MM.1S (cell line): ENCODE results near the gene SLIT1.

Experiments used
- DNase-seq: peaks from one replicate; pipeline ENCODE4 v3.0.0-alpha.2; 2015
- H2AFZ ChIP-seq: fragments of 300-600 bp; sonication (generic); 2 replicates; pipeline ENCODE4 v1.6.0; 2016; ENCODE audit warnings: antibody characterized with exemption, low read length
- H3F3A ChIP-seq: fragments of 300-600 bp; sonication (generic); 2 replicates; pipeline ENCODE4 v1.6.1; 2016; ENCODE audit warnings: mild to moderate bottlenecking, antibody characterized with exemption, low read length, moderate library complexity, mixed read lengths; ENCODE audit not compliant: insufficient read depth
- H3K27ac ChIP-seq: fragments of 300-600 bp; sonication (generic); 2 replicates; pipeline ENCODE4 v1.5.1; 2016; ENCODE audit warnings: mild to moderate bottlenecking, low read length
- H3K27me3 ChIP-seq: fragments of 300-600 bp; sonication (generic); replicated peaks from 2 replicates; pipeline ENCODE4 v1.6.0; 2016; ENCODE audit warnings: low read length; ENCODE audit not compliant: insufficient read depth
- H3K36me3 ChIP-seq: fragments of 300-600 bp; sonication (generic); replicated peaks from 2 replicates; pipeline ENCODE4 v1.6.1; 2016; ENCODE audit warnings: mild to moderate bottlenecking, low read length, mixed read lengths; ENCODE audit not compliant: insufficient read depth
- H3K4me1 ChIP-seq: fragments of 300-600 bp; sonication (generic); 2 replicates; pipeline ENCODE4 v1.6.1; 2016; ENCODE audit warnings: low read length, mixed read lengths
- H3K4me2 ChIP-seq: fragments of 300-600 bp; sonication (generic); 2 replicates; pipeline ENCODE4 v1.6.0; 2016; ENCODE audit warnings: low read depth, low read length
- H3K4me3 ChIP-seq: fragments of 300-600 bp; sonication (generic); 2 replicates; pipeline ENCODE4 v1.5.1; 2016; ENCODE audit warnings: low read length, mixed read lengths
- H3K79me2 ChIP-seq: fragments of 300-600 bp; sonication (generic); 2 replicates; pipeline ENCODE4 v1.6.1; 2016; ENCODE audit warnings: mixed run types, low read length, mixed read lengths
- H3K9ac ChIP-seq: fragments of 300-600 bp; sonication (generic); 2 replicates; pipeline ENCODE4 v1.6.1; 2016; ENCODE audit warnings: low read length, mixed read lengths
- H3K9me2 ChIP-seq: fragments of 300-600 bp; sonication (generic); replicated peaks from 2 replicates; pipeline ENCODE4 v1.6.1; 2016; ENCODE audit warnings: mild to moderate bottlenecking, low read length, mixed read lengths; ENCODE audit not compliant: insufficient read depth
- H3K9me3 ChIP-seq: fragments of 300-600 bp; sonication (generic); replicated peaks from 2 replicates; pipeline ENCODE4 v1.6.1; 2016; ENCODE audit warnings: mild to moderate bottlenecking, low read length, mixed read lengths; ENCODE audit not compliant: insufficient read depth
- H4K20me1 ChIP-seq: fragments of 300-600 bp; sonication (generic); 2 replicates; pipeline ENCODE4 v1.6.1; 2016; ENCODE audit warnings: mild to moderate bottlenecking, low read length, moderate library complexity, mixed read lengths; ENCODE audit not compliant: insufficient read depth
- EZH2 ChIP-seq: fragments of 300-600 bp; sonication (generic); optimal IDR thresholded peaks from 2 replicates; pipeline ENCODE3; 2017; ENCODE audit warnings: low read depth, mild to moderate bottlenecking, antibody characterized with exemption, low read length, mixed read lengths
- EZH2phosphoT487 ChIP-seq: fragments of 300-600 bp; sonication (generic); IDR thresholded peaks from 2 replicates; pipeline ENCODE4 v1.6.1; 2018; ENCODE audit warnings: antibody characterized with exemption, low read length
- TF ChIP-seq, protein P1 (sequence below): fragments of 300-600 bp; sonication (generic); IDR thresholded peaks from 2 replicates; pipeline ENCODE4 v1.5.1; 2016; ENCODE audit warnings: antibody characterized with exemption, low read length, mixed read lengths

Gene SLIT1

DNA sequence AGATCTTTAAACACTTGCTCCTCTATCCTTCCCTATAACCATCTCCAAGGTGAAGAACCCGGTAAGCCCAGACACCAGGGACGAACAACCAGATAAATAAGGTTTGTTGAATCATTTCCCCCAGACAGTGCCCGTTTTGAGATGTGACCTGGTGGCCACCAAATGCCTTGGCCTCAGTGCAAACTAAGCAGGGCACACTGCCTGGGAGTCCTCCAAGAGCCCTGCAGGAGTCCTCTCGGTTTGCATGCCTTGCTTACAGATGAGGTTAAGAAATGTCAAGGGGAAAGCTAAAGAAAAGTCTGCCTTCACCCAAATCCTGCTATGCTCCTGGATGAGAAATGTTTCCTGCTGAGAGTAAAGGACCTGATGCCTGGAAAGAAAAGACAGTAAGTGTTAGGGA, 31.6 kb downstream of the SLIT1 start:
- TF ChIP-seq EZH2 (no peak), EZH2phosphoT487 (no peak)
- TF ChIP-seq, protein P1, sequence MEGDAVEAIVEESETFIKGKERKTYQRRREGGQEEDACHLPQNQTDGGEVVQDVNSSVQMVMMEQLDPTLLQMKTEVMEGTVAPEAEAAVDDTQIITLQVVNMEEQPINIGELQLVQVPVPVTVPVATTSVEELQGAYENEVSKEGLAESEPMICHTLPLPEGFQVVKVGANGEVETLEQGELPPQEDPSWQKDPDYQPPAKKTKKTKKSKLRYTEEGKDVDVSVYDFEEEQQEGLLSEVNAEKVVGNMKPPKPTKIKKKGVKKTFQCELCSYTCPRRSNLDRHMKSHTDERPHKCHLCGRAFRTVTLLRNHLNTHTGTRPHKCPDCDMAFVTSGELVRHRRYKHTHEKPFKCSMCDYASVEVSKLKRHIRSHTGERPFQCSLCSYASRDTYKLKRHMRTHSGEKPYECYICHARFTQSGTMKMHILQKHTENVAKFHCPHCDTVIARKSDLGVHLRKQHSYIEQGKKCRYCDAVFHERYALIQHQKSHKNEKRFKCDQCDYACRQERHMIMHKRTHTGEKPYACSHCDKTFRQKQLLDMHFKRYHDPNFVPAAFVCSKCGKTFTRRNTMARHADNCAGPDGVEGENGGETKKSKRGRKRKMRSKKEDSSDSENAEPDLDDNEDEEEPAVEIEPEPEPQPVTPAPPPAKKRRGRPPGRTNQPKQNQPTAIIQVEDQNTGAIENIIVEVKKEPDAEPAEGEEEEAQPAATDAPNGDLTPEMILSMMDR = no peak
- Histone ChIP-seq H3K27me3 (no peaks in the 10 kb centered on the region), H3K27ac (no peak overlapping the region), H3K4me3 (no peak overlapping the region), H3K9me2 (no peaks in the 10 kb centered on the region), H3K36me3 (no peaks in the 10 kb centered on the region), H3K4me2 (no peak overlapping the region), H3F3A (peaks cover 14% of the 10 kb centered on the region), H4K20me1 (no peaks in the 10 kb centered on the region), H3K79me2 (no peaks in the 10 kb centered on the region), H3K9me3 (no peaks in the 10 kb centered on the region), H3K4me1 (peaks cover 16% of the 10 kb centered on the region), H2AFZ (no peak overlapping the region), H3K9ac (no peak overlapping the region)
- no peak for DNase-seq

DNA sequence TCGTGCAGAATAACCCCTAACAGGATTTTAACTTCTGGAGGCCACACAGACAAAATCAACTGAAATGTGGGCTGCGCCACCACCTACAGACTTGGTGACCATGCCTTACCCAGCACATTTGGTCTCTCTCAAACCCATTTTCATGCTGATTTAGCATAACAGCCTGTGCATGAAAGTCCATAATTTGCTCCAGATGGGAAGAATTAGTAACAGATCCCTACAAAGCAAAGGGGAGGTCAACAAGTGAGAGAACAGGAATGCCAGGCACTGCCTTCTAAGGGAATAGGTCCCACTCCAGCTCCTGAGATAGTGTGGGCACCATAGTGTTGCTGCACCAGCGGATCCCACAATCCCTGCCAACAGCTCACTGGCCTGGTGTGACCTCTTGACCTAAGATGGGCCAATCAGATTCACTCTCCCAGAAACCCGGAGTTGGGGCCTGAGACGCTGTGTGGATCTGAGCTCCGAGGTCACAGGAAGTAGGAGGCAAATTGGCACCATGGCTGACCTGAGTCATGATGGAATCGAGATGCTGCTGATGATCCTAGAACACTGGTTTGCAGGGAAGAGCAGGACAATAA, 32.4 kb downstream of the SLIT1 start:
- no peak for DNase-seq
- no peak overlapping the region for H3K4me3 ChIP-seq
- H3K9ac ChIP-seq = no peak overlapping the region
- H3K4me1 ChIP-seq = peaks cover 16% of the 10 kb centered on the region
- no peak overlapping the region for H3K27ac ChIP-seq
- H3K36me3 ChIP-seq = no peaks in the 10 kb centered on the region
- no peak overlapping the region for H2AFZ ChIP-seq
- H3F3A ChIP-seq = peaks cover 14% of the 10 kb centered on the region
- H3K4me2 ChIP-seq = no peak overlapping the region
- TF ChIP-seq, protein P1 = no peak
- no peak for TF ChIP-seq EZH2
- no peak for TF ChIP-seq EZH2phosphoT487
- H3K79me2 ChIP-seq = no peaks in the 10 kb centered on the region
- no peaks in the 10 kb centered on the region for H3K9me2 ChIP-seq
- no peaks in the 10 kb centered on the region for H3K27me3 ChIP-seq
- no peaks in the 10 kb centered on the region for H3K9me3 ChIP-seq
- no peaks in the 10 kb centered on the region for H4K20me1 ChIP-seq

DNA sequence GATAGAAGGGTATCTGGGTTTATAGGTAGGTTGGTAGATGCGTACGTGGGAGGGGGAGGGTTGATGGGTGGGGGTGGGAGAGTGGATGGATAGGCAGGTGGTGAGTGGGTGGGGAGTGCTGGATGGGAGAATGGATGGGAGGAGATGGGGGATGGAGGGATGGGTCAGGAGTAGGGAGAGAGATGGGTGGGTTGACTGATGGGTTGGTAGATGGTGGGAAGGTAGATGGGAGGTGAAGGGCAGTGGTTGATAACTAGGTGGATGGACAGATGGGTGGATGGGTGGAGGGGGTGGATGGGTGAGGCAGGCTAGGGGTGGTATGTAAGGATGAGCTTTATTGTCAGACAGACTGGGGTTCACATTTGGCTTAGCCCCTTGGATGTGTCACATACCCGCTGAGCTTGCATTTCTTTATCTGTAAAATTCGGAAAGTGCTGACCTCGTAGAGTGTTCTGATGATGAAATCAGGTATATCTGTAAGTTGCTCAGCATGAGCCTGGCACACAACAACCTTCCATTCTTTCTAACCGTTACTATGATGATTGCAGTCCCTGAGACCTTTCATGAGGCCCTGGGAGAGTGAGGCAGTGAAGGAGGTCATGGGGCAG, 34.3 kb downstream of the SLIT1 start:
- Histone ChIP-seq H3K27ac (no peak overlapping the region), H2AFZ (no peak overlapping the region), H3K4me3 (no peak overlapping the region), H3K4me2 (no peak overlapping the region), H3K9me2 (no peaks in the 10 kb centered on the region), H3F3A (no peaks in the 10 kb centered on the region), H3K79me2 (no peaks in the 10 kb centered on the region), H3K9me3 (no peaks in the 10 kb centered on the region), H3K4me1 (no peaks in the 10 kb centered on the region), H3K36me3 (no peaks in the 10 kb centered on the region), H3K9ac (no peak overlapping the region), H3K27me3 (no peaks in the 10 kb centered on the region), H4K20me1 (no peaks in the 10 kb centered on the region)
- no peak for TF ChIP-seq EZH2phosphoT487
- TF ChIP-seq, protein P1 = no peak
- TF ChIP-seq EZH2 = no peak
- no peak for DNase-seq
